GM15510 (cell line): Measurements from ENCODE around the gene GUCY2C.

ENCODE experiments used
- POLR2A ChIP-seq: IDR thresholded peaks from 3 replicates; pipeline ENCODE4 v1.6.1; 2011; ENCODE audit warnings: borderline replicate concordance; ENCODE audit not compliant: insufficient read length; ENCODE audit errors: extremely low read depth

Gene GUCY2C

DNA sequence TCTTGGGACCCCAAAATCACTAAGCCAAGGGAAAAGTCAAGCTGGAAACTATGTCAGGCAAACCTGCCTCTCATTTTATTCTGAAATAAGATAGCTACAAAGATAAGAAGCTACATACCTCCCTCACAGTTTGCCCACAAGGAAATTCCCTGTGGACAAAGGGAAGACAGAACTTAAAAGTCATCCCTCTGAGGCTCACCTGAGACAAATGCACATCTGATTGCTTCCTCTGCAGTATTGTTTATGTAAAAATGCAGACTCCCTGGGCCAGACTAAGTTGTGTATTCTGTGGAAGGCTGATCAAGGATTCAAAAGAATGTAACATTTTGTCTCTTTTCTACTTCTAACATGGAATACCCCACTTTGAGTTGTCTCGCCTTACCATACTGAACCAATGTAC is 126.2 kb downstream of the GUCY2C start:
- TF ChIP-seq POLR2A = no peak

DNA sequence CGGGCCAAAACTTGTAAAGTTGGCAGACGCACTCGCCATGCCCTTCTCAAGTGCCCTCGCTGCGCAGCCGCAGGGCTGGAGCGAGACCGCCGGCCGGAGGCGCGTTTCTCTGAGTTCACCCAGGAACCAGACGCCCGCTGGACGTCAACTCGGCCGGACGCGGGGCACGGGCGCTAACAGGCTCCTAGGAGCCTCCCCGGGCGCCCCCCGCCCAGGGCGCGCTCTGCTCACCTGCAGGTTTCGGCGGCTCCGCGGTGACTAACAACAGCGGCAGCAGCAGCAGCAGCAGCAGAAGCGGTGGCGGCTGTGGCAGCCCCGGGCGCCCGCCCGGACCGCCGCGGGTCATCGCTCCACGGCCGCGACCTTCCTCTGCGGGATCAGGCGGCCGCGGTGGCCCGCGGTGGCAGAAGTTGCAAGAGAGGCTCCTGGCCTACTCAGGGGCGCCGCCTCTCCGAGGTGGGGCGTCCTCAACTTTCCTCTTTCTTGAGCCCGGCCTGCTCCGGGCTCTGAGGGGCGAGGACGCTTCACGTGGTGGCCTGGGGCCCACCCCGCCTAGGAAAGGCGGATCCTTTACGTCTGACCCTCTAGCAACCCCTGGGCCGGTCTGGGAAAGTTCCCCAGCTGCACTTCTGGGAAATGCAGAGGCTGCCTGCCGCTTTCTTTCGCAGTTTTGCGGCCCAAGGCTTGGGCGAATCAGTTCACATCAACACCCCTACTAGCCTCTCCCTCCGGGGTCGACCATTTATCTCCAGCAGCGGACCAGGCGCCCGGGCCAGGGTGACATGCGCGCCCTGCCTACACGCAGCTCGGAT is 128.8 kb downstream of the GUCY2C start, which contains the start of gene PLBD1:
Gene PLBD1, minus strand, starts transcription at position 533 of the 812 bp plus-strand sequence. Its CDS starts 187 bp downstream, at position 346.
- TF ChIP-seq POLR2A = no peak

DNA sequence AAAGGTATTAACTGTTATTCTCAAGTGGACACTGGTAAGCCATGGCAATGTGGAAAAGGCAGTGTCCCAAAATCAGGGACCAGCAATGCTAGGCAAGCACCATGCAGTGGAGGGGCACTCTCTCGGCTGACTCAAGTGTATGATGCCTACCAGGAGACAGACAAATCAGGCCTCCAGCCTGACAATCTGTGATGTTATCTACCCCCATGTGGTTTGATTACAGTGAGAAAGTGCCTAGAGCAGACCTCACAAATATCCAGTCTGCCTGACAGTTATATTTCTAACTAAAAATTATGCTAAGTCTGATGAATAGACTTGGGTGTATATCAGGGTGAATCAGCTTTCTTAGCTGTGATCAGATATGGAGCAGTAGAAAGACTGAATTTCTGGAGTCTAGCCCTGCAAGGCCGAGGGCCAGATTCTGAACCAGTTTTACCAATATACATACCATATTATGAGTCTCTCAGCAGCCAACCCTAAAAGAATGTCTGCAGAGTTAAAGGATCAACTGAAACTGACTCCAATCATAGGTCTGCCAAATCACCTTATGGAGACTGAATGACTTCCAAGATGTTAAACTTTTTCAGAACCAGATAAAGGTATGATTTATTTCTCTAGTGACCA is 132.0 kb downstream of the GUCY2C start:
- TF ChIP-seq POLR2A = no peak

DNA sequence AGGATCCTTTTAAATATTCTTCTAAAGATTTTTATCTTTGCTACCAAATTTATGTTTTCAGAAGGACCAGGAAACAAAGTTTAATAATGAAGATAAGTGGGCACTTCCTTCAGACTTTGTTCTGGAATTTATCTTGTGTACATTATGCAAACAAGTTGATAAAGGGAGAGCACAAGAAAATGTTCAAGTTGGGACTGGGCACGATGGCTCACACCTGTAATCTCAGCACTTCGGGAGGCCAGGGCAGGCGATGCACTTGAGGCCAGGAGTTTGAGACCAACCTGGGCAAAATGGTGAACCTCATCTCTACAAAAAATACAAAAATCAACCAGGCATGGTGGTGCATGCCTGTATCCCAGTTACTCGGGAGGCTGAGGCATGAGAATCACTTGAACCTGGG is 133.4 kb downstream of the GUCY2C start:
- TF ChIP-seq POLR2A = no peak
